HG03103 (cell line): ENCODE data around the gene ABI2.
"Not testable (repeated sequence)": the region's sequence is repeated elsewhere in the genome, so short reads cannot be mapped to it uniquely, and the experiment has no call there.

Source experiments
- ATAC-seq: cut with Tn5 transposase; IDR thresholded peaks from one replicate; pipeline ENCODE4 v1.9.1; 2021; ENCODE audit warnings: low read depth; ENCODE audit not compliant: unreplicated experiment

The ABI2 gene

GRCh38 chr2:203412546-203413331, 84.5 kb downstream of the ABI2 start:
- no peak for ATAC-seq

DNA sequence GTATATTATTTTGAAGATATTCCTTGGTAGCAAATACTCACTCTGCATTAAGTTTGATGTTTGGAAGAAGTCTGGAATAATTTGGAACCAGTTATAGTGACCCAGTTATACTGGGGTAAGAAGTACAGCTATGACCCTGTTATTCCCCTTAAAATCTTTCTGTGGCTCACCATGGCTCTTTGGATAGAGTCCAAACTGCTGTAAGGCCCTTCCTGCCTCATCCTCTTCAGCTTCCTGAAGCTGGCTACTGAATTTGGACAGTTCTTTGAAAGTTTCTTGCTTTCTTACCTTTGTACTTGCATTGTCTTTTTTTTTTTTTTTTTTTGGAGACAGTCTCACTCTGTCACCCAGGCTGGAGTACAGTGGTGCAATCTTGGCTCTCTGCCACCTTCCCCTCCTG, 85.6 kb downstream of the ABI2 start:
- ATAC-seq = no peak

DNA sequence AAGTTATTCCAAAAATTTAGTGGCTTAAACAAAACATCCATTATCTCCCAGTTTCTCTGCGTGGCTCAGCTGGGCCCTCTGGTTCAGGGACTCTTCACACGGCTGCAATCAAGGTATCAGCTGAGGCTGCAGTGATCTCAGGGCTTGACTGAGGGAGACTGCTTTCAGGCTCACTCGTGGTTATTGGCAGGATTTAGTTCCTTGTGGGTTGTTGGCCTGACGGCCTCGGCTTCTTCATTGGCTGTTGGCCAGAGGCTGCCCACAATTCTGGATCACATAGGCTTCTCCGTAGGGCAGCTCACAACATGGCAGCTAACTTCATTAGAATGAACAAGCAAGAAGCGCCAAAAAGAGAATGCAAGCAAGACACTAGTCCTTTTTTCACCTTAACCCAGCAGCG, 90.1 kb downstream of the ABI2 start:
- ATAC-seq = no peak

- ATAC-seq = no peak
Measured at GRCh38 chr2:203427061-203427460, 98.9 kb downstream of the ABI2 start.

GRCh38 chr2:203429643-203430042, 101.4 kb downstream of the ABI2 start:
- ATAC-seq = not testable (repeated sequence)

- ATAC-seq = no peak
Measured at GRCh38 chr2:203431391-203432185, 103.4 kb downstream of the ABI2 start.

DNA sequence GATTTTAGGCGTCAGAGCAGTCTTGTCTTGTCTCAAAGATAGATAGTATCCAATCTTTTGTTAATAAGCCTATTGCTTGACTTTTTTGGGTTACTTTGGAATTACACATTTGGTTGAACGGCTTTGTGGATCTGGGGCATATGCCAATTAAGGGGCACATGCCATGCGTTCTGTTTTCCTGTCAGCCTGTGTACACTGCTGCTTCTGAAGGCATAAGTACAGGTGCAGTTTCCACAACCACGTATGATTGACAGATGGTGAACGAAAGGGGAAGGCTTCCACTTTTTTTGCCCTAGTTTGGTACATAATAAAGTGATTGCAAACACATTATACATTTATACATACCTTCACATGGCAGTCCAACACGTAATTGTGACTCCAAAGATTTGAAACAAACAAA, 104.6 kb downstream of the ABI2 start:
- no peak for ATAC-seq

DNA sequence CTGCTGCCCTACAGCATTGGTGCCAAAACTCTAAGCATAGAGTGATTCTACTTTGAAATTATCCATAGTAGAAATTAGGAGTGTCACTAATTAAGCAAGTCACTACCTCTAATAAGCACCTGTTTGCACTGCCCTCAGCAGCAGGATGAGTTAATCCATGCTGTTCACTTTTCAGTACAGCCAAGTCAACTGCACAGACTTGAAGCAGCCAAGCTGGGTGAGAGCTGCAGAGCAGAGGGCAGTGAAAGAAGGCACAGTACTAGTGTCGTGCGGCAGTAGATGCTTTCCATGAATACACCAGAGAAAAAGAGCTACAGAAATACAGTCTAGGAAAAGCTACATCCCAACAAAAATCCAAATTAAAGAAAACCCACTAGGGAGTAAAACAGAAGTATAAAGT, 108.3 kb downstream of the ABI2 start:
- ATAC-seq = no peak

GRCh38 chr2:203437511-203437910, 109.3 kb downstream of the ABI2 start:
- ATAC-seq = no peak

- no peak for ATAC-seq
Measured at GRCh38 chr2:203438528-203438927, 110.3 kb downstream of the ABI2 start.

GRCh38 chr2:203440671-203441070, 112.5 kb downstream of the ABI2 start:
- no peak for ATAC-seq

- ATAC-seq = no peak
Measured at GRCh38 chr2:203441463-203441862, 113.3 kb downstream of the ABI2 start.

- no peak for ATAC-seq
Measured at GRCh38 chr2:203442463-203442862, 114.3 kb downstream of the ABI2 start.

DNA sequence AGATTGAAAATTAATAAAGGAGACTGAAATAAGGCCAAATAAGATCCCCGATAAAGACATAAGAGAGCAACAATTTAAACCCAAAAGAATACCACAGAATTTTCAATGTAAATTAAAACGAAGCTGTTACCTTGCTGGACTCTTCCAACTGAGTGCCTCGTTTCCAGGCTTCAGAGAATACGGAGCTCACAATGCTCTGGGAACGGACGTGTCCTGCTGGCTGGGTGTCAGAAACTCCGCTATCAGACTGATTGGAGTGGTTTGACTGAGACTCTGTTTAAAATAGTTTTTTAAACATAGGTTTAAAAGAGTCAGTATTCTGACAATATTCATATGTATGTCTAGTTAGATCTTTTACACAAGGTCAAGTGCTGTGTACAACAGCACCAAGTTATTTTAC, 116.5 kb downstream of the ABI2 start:
- no peak for ATAC-seq

GRCh38 chr2:203446071-203446481, 117.9 kb downstream of the ABI2 start:
- ATAC-seq = no peak

DNA sequence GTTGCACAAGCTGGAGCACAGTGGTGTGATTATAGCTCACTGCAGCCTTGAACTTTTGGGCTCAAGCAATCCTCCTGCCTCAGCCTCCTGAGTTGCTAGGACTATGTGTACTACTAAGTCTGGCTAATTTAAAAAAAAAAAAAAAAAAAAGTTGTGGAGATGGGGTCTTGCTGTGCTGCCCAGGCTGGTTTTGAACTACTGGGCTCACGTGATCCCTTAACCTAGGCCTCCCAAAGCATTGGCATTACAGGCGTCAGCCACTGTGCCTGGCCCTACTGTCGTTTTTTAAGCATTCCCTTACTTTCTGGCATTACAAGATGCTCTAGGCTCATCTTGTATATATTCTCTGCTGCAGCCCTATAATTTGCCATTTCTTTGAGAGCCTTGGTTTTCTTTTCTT, 118.6 kb downstream of the ABI2 start:
- no peak for ATAC-seq

DNA sequence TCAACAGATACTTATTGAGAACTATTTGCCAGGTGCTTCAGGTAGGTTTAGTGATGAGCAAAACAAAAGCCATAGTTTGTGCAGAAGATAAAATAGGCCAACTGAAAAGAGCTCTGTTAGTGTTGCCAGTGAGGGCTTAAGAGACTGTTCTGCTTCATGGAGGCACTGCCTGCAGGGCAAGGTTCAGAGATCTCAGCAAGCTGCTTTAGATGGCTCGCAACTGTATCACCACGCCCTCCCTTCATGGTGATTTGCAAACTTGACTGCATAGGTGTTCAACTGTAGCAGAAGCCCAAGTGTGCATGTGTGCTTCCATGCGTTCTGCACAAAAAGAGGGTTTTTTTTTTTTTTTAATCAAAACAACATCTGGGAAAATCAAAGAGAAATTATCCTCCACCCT, 122.4 kb downstream of the ABI2 start:
- ATAC-seq = no peak

- no peak for ATAC-seq
Measured at GRCh38 chr2:203451011-203451410, 122.8 kb downstream of the ABI2 start.

GRCh38 chr2:203451689-203452088, 123.5 kb downstream of the ABI2 start:
- no peak for ATAC-seq

GRCh38 chr2:203453858-203454451, 125.8 kb downstream of the ABI2 start:
- peak; percentile 65 for ATAC-seq

DNA sequence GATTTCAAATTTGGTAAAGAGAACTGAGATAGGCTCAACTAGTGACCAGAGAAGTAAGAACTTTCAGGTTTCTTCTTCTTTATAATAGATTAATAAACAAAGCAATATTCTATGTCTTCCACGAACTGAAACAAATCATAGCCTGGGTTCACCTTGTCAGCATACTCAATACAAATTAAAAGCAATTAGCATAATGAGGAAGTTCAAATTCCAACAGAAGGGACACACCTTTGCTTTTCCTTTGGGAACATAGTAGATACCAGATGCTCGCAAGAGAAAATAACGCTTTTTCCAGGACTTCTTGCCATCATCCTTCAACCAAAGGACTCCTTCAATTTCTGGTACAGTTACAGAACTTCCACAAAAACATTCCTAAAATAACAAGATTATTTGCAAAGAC, 127.0 kb downstream of the ABI2 start:
- ATAC-seq = no peak

- no peak for ATAC-seq
Measured at GRCh38 chr2:203461746-203462145, 133.6 kb downstream of the ABI2 start.
